Adrenal gland (tissue), 12 donors: Measurements from ENCODE around the gene ZFHX3. TPM values are rescaled to one million over a fixed set of nuclear protein-coding genes. Genes with fewer than 3 reads are reported as not detected.
A peak's percentile ranks its signal among the peaks of the same experiment; 100 is the strongest.

Source experiments
- DNase-seq, 7 donors: peaks; one replicate each; pipeline ENCODE4 v3.0.0-alpha.2; 2019 to 2020
- H3K27ac ChIP-seq, 5 donors: fragments of 200-600 bp; sonication (generic) in 4 of 5; 1 replicate in 3 of 5; 2 replicates in 2 of 5; pipeline versions ENCODE4 v1.5.1 to v1.8.0; 2016 to 2020; ENCODE audit warnings: mild to moderate bottlenecking in 1 of 5
- H3K27me3 ChIP-seq: fragments of 200-600 bp; 2 replicates; pipeline ENCODE4 v1.8.0; 2021
- H3K36me3 ChIP-seq, 2 donors: fragments of 200-600 bp; replicated peaks in 1 of 2; 1 replicate in 1 of 2; 2 replicates in 1 of 2; pipeline versions ENCODE4 v1.5.1 to v1.8.0; 2018 to 2022
- H3K4me1 ChIP-seq, 2 donors: fragments of 200-600 bp; replicated peaks in 1 of 2; 1 replicate in 1 of 2; 2 replicates in 1 of 2; pipeline versions ENCODE4 v1.5.1 to v1.8.0; 2018 to 2021
- H3K4me3 ChIP-seq, 4 donors: fragments of 200-600 bp; sonication (generic) in 3 of 4; one replicate each; pipeline ENCODE4 v1.5.1; 2016 to 2018
- H3K9me3 ChIP-seq, 3 donors: fragments of 200-600 bp; sonication (generic) in 1 of 3; replicated peaks in 1 of 3; 1 replicate in 2 of 3; 2 replicates in 1 of 3; pipeline versions ENCODE4 v1.5.1 to v1.8.0; 2016 to 2021
- POLR2A ChIP-seq, 2 donors: fragments of 450-650 bp; IDR thresholded peaks; one replicate each; pipeline ENCODE4 v1.6.1; 2017; ENCODE audit warnings: antibody characterized with exemption in 2 of 2, mild to moderate bottlenecking in 2 of 2, moderate library complexity in 1 of 2
- WGBS, 4 donors: extraction: QIAGEN DNeasy Blood & Tissue Kit in 2 of 4; methylation state at CpG; one replicate each; pipeline versions ENCODE4 v1.1.5 to v1.1.7; 2013 to 2017; 5-methylcytosine and 5-hydroxymethylcytosine counted together
- intact Hi-C, 2 donors: fragments of 100-400 bp; cut with DNase I; formaldehyde crosslinking; loops; one replicate each; pipeline versions ENCODE4 v1.14.1 to v1.15.0; 2022 to 2023
- polyA plus RNA-seq, 3 donors: library from polyadenylated mRNA; stranded (reverse); fragments of 200-250 nt in 2 of 3; fragments of 350-450 nt in 1 of 3; fragmentation: Illumina TruSeq in 1 of 3; extraction: RNeasy Lipid Tissue Mini Kit (QIAGEN cat#74804) in 1 of 3; gene quantifications; one replicate each; pipeline ENCODE4 v1.2.3, GENCODE V29; 2013 to 2014
- total RNA-seq, 9 donors: library from RNA; depleted of rRNA in 4 of 9; stranded (reverse); fragments of >200 nt in 4 of 9; fragments of 120-200 nt in 1 of 9; fragmentation: NEBNext Ultra II Directional in 1 of 9; extraction: Animal tissue kit (Norgen Biotek cat#: 25700) in 1 of 9; gene quantifications; one replicate each; pipeline versions ENCODE4 v1.1.0 to v1.2.4, GENCODE V29; 2013 to 2023
- TF ChIP-seq, protein P1 (sequence below), 6 experiments: fragments of 450-650 bp in 4 of 6; fragments of 200-600 bp in 2 of 6; sonication (generic) in 1 of 6; IDR thresholded peaks; 1 replicate in 5 of 6; 2 replicates in 1 of 6; pipeline versions ENCODE4 v1.5.1 to v1.8.0; 2016 to 2021; ENCODE audit warnings: antibody characterized with exemption in 6 of 6, mild to moderate bottlenecking in 2 of 6, moderate library complexity in 1 of 6
- donor health status: healthy with polysubstance abuse.
- donor health status: Bipolar disorder and iron deficiency.
- donor health status: DM: yes; HTN: yes; CAD: no.
- donor health status: DM: no; HTN: no; CAD: no.
- donor health status: DM: no; HTN: no; CAD: no.
- donor health status: DM: yes; HTN: yes; CAD: no.

The ZFHX3 gene
- total and polyA plus RNA-seq, 12 donors: 2.4 to 31.6 (median 19.3) TPM

DNA sequence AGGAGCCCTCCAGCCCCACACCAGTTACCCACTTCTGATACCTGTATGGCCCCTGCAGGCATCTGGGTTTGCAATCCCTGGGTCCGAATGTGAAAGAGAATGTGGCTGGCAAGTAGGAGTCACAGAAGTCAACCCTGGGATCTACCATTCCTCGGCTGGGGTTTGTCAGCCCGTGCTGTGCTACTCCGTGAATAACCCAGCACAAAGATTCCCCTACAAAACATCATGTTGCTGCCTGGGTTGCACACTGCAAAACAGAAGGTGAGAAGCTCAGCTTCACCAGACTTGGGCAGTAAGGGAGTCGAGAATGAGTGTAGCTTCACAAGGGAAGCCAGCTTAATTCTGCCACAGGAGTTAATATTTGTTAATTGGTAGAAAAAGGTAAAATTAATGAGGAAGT is 137.1 kb downstream of the ZFHX3 start:
- DNase-seq: no peak
- no peaks in the 10 kb centered on the region for H3K36me3 ChIP-seq
- intact Hi-C loops: no loop called here
- WGBS, 4 donors: 87 to 99% (median 95%) methylated on average over 2 to 5 of the region's 5 CpGs
- H3K27ac ChIP-seq: no peak overlapping the region
- H3K4me3 ChIP-seq: no peak overlapping the region
- no peaks in the 10 kb centered on the region for H3K27me3 ChIP-seq
- no peaks in the 10 kb centered on the region for H3K9me3 ChIP-seq
- TF ChIP-seq, protein P1, sequence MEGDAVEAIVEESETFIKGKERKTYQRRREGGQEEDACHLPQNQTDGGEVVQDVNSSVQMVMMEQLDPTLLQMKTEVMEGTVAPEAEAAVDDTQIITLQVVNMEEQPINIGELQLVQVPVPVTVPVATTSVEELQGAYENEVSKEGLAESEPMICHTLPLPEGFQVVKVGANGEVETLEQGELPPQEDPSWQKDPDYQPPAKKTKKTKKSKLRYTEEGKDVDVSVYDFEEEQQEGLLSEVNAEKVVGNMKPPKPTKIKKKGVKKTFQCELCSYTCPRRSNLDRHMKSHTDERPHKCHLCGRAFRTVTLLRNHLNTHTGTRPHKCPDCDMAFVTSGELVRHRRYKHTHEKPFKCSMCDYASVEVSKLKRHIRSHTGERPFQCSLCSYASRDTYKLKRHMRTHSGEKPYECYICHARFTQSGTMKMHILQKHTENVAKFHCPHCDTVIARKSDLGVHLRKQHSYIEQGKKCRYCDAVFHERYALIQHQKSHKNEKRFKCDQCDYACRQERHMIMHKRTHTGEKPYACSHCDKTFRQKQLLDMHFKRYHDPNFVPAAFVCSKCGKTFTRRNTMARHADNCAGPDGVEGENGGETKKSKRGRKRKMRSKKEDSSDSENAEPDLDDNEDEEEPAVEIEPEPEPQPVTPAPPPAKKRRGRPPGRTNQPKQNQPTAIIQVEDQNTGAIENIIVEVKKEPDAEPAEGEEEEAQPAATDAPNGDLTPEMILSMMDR (IDR thresholded peaks at IDR 0.05): no peak
- TF ChIP-seq POLR2A (IDR thresholded peaks at IDR 0.05): no peak
- H3K4me1 ChIP-seq: peaks cover 10 to 13% of the 10 kb centered on the region in 2 donors

DNA sequence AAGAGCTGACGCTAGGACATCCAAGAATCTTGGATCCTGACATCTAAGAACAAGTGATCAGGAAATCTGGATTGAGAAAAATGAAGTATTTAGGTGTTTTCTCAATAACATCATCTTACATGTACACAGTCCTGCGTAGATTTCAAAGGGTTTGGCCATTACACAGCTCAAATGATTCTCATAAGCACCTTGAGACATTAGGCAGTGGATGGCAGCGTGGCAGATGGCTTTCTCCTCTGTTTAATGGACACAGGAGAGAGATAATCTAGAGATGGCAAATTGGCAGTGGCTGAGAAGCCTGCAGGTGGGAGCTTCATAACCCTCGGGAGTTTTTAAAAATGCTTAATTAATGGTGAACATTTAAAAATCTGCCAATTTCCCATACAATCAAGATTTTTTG is 137.5 kb downstream of the ZFHX3 start:
- Histone ChIP-seq H3K9me3 (no peaks in the 10 kb centered on the region), H3K4me1 (peaks cover 10 to 11% of the 10 kb centered on the region in 2 donors), H3K27me3 (no peaks in the 10 kb centered on the region), H3K4me3 (no peak overlapping the region), H3K36me3 (no peaks in the 10 kb centered on the region), H3K27ac (no peak overlapping the region)
- WGBS, 4 donors: 91 to 95% (median 94%) methylated on average over 4 of the region's 4 CpGs
- intact Hi-C loops: no loop called here
- TF ChIP-seq POLR2A (IDR thresholded peaks at IDR 0.05): no peak
- TF ChIP-seq, protein P1 (IDR thresholded peaks at IDR 0.05): no peak
- DNase-seq: no peak

DNA sequence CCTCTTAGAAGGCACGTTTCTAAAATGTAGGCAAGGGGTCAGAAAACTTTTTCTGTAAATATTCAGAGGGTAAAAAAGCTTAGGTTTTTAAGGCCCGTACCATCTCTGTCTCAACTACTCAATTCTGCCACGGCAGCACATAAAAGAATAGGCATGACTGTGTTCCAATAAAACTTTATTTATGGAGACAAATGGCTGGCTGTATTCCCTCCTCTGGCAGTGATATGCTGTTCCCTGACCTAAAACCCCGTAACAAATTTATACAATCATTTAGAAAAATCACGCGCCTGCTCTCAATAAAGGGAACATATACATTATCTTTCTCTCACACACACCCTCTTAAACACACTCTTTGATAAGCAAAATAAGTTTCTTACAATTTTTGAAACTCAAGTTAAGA is 138.7 kb downstream of the ZFHX3 start:
- intact Hi-C loops: no loop called here
- H3K4me1 ChIP-seq: peaks cover 10 to 11% of the 10 kb centered on the region in 2 donors
- no peak for TF ChIP-seq POLR2A (IDR thresholded peaks at IDR 0.05)
- TF ChIP-seq, protein P1 (IDR thresholded peaks at IDR 0.05): no peak
- 85 to 91% (median 89%) methylated on average over 6 of the region's 6 CpGs for WGBS, 4 donors
- H3K4me3 ChIP-seq: no peak overlapping the region
- H3K9me3 ChIP-seq: no peaks in the 10 kb centered on the region
- H3K27ac ChIP-seq: peak overlapping the region in 4 of 5 donors; percentile 5 to 84 (median 70)
- H3K36me3 ChIP-seq: no peaks in the 10 kb centered on the region
- no peaks in the 10 kb centered on the region for H3K27me3 ChIP-seq
- DNase-seq: no peak

DNA sequence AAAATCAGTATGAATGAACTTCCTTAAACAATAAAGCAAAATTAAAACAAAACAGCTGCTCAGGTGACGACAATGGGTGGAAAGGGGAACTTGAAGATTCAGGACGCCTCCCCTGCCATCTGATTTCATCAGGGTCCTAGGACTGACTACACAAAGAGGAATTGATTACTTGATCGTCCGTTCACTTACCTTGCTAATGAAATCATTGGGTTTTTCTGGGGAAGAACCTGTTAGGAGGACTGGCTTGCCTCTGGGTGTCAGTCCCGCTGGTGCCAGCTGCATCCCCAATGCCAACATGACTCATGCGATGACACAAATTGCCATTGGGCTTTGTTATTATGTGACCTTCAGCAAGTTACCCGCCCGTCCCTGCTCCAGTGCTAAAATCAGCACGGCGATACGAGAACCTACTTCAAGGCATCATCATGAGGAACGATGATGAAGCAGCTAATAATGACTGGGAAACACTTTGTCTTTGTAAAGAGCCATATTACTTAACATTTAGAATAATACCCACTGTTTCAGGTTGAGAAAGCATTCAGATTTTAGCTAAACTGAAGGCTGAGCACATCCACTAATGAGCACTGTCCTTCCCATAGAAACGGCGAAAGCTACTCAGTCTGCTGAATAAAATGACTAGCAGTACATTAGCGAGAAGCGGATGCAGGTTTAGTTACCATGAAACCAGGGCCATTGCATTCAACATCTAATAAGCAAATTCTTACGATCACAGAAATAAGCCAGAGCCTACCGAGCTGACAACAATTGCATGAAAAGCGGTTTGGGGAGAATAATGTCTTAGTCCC is 139.4 kb downstream of the ZFHX3 start:
- Histone ChIP-seq H3K4me1 (peaks cover 10 to 11% of the 10 kb centered on the region in 2 donors), H3K9me3 (no peaks in the 10 kb centered on the region), H3K4me3 (no peak overlapping the region), H3K27ac (peak overlapping the region in 4 of 5 donors; percentile 33 to 84 (median 70)), H3K27me3 (no peaks in the 10 kb centered on the region), H3K36me3 (no peaks in the 10 kb centered on the region)
- 57 to 66% (median 61%) methylated on average over 19 of the region's 19 CpGs for WGBS, 4 donors
- TF ChIP-seq POLR2A (IDR thresholded peaks at IDR 0.05): peak in 1 of 2 donors; percentile 42
- TF ChIP-seq, protein P1 (IDR thresholded peaks at IDR 0.05): no peak
- peak; percentile 84 to 95 (median 94) for DNase-seq
- intact Hi-C loops: no loop called here
